Pons (tissue), 1 donor: ENCODE results near the gene ABI2.
"Not testable (repeated sequence)": the region's sequence is repeated elsewhere in the genome, so short reads cannot be mapped to it uniquely, and the experiment has no call there.

Experiments used
- DNase-seq: peaks from one replicate; pipeline ENCODE4 v3.0.0-alpha.2; 2016; ENCODE audit warnings: low spot score

The ABI2 gene

GRCh38 chr2:203359450-203359849 lies 31.3 kb downstream of the ABI2 start:
- no peak for DNase-seq

- DNase-seq, result no peak
Measured at GRCh38 chr2:203360833-203361430, 32.7 kb downstream of the ABI2 start.

DNA sequence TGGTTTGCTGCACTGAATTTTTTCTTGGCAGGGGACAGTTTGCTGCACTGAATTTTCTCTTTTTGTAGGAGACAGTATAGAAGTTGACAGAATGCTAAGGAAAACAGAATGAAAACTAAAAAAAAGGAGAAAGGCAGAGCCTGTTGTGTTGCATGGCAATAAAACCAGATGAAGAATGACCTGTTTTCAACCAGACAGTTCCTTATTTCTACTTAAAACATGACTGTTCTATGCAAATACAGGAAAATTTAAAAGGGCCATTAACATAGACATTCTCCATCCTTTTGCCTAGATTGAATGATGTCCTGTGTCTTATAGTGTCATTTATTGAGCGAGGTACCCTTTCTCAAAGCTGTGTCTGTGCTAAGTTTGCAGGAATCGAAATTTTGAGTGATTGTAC lies 33.3 kb downstream of the ABI2 start:
- DNase-seq, result no peak

DNA sequence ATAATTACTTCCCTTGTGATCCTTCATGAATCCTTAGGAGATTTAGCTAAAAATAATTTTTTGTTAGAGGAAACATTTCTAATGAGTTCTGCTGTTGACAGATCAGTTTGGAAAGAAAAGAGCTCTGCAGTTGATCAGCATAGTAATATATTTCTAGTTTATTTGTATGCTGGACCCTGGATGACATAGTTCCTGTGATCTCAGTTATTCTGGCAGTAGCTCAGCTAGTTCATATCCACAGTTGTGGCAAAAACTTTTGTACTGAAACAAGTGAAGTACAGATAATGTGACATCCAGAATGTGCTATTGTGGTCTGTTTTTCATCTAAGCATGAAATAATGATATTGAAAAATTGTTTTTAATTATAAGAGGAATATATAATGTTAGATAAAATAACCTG lies 33.7 kb downstream of the ABI2 start:
- peak; percentile 20 for DNase-seq

GRCh38 chr2:203366639-203367466 lies 38.7 kb downstream of the ABI2 start:
- no peak for DNase-seq

DNA sequence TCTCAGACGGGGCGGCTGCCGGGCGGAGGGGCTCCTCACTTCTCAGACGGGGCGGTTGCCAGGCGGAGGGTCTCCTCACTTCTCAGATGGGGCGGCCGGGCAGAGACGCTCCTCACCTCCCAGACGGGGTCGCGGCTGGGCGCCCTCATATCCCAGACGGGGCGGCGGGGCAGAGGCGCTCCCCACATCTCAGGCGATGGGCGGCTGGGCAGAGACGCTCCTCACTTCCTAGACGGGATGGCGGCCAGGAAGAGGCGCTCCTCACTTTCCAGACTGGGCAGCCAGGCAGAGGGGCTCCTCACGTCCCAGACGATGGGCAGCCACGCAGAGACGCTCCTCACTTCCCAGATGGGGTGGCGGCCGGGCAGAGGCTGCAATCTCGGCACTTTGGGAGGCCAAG lies 44.5 kb downstream of the ABI2 start:
- DNase-seq, result not testable (repeated sequence)

DNA sequence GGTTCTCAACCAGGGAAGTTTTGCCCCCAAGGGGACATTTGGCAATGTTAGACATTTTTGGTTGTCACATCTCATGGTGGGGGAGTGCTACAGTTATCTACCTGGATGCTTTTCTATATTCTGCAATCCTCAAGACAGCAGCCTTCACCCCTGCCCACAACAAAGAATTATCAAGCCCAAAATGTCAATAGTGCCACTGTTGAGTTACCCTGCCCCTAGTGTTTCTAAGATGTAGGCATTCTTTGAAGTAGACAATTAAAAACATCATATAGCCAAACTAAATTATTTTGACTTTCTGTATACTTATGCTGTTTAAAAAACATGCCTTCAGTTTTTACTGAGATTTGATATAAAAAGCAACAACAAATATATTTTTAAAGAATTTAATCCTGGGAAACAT lies 48.0 kb downstream of the ABI2 start:
- peak; percentile 20 for DNase-seq

GRCh38 chr2:203379156-203379555 lies 51.0 kb downstream of the ABI2 start:
- no peak for DNase-seq

GRCh38 chr2:203383038-203383437 lies 54.8 kb downstream of the ABI2 start:
- DNase-seq, result no peak

DNA sequence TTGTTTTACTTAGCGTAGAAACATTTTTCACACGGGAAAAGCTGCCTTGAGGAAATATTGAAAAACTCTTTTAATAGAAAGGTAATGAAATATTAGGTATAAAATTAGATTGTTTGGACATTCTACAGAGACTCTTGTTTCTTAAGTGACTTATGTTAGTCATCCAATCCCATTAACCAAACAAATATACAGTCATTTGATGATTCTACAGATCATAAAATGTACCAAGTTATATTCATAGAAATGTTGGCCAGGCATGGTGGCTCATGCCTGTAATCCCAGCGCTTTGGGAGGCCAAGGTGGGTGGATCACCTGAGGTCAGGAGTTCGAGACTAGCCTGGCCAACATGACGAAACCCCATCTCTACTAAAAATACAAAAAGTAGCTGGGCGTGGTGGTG lies 60.0 kb downstream of the ABI2 start:
- DNase-seq, result not testable (repeated sequence)

GRCh38 chr2:203394519-203395227 lies 66.5 kb downstream of the ABI2 start:
- DNase-seq, result no peak

DNA sequence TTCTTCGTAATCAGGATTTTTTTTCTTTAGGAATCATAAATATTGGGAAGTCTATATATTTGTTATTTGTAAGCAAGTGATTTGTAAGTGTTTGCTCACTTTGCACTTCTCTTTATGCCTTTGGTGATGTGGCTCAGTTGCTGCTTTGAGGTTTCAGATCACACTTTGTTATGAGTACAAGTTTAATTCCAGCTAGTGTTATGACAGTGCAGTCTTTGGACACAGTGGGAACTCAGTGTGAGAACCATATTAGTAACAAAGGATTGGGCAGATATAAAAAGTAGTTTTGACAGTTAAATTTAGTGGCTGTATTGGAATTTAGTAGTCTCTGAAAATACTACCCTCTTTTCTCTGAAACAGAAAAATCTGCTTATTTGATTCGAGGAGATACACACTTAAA lies 67.7 kb downstream of the ABI2 start:
- no peak for DNase-seq

DNA sequence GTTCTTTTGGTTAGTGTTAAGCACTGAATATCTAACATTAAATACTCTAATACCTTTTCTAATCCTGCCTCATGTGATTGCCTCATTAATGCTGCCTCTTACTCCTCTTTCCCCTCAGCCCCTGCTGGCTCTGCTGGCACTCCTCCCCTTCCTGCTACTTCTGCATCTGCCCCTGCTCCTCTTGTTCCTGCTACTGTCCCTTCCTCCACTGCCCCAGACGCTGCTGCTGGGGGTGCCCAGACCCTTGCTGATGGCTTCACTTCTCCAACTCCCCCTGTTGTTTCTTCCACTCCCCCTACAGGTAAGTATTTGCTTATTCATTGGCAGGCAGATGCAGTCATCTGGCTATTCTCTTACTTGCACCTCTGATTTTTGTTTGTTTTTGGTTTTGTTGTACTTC lies 68.5 kb downstream of the ABI2 start:
- DNase-seq, result no peak

DNA sequence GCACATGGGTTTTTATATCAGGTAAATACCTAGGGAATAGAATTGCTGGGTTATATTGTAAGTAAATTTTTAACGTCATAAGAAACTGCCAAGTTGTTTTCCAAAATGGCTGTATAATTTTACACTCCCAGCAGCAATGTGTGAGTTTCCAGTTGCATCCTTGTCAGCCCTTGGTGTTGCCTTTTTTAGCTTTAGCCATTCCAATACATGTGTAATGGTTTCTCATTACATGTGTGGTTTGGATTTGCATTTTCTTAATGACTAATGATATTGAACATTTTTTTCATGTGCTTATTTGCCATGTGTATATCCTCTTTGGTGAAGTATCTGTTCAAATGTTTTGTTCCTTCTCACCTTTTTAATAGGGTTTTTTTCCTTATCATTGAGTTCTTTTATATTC lies 70.8 kb downstream of the ABI2 start:
- no peak for DNase-seq

GRCh38 chr2:203400805-203401585 lies 72.8 kb downstream of the ABI2 start:
- no peak for DNase-seq

DNA sequence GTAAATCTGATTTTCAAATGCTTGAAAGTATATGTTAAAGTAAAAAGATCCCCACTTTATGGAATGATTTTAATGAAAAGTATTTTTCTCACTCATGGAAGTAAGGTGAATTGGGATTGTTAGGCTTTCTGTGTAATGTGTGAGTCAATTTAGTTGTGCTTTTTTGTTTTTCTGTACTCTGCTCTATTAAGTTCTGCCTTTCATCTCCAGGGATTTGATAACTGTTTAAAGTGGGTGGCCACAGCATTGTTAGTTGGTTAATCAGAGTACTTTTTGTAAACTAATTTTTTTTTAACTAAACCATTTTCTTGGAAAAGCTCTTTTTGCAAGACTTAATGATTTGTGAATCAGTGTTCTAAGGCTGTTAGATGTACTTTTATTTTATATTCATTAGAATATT lies 76.8 kb downstream of the ABI2 start:
- DNase-seq, result no peak

DNA sequence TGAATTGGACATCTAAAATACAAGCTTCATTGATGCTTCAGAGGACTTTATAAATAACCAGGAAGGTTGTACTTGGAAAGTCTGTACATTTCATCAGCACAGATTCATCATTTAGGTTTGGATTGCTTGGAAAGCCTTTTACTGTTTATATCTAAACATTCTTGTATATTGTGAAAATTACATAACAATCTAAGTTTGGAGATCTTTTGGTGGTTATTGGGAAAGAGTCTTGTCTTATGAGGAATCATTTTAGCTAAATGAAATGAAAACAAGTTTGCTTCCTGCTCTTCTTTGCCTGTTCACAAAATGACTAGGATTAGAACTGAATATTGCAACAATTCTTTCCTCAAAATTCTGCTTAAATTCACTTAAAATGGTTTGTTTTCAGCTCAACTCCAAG lies 79.3 kb downstream of the ABI2 start:
- DNase-seq, result no peak

DNA sequence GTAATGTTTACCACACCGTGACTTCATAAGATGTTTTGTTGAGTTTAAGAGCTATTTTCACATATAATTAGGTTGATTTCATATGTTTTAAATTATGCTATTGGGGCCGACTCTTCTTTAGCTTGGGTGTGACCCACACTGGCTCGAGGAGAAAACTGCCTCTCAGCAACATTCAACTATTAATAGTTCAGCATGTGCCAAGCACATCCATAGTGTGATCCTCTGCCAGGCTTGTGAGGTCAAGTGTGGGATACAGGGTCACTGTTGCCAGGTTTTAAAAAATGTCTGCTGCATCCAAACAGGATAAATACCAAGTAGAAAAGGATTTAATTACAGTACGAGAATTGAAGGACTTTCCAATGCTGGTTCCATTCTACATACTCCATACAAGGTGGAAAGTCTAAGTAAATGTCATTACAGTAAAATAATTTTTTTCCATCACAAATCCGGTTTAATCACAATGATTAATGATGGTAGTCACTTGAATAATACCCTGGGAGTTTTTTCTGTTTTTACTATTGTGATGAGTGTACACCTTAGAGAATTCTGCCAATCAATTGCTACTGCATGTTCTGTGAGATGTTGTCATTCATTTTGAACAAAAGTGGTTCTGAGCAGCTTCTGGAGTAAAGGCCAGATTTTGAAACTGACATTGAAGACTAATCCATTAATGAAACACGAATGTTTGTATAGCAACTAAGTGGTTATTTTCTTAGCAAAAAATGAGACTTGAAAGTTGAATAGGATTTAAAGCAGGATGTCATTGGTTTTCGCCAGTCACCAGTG lies 84.5 kb downstream of the ABI2 start:
- no peak for DNase-seq

GRCh38 chr2:203413796-203414195 lies 85.6 kb downstream of the ABI2 start:
- no peak for DNase-seq

- DNase-seq, result no peak
Measured at GRCh38 chr2:203418271-203418670, 90.1 kb downstream of the ABI2 start.

GRCh38 chr2:203427061-203427460 lies 98.9 kb downstream of the ABI2 start:
- DNase-seq, result no peak

- not testable (repeated sequence) for DNase-seq
Measured at GRCh38 chr2:203429643-203430042, 101.4 kb downstream of the ABI2 start.
